Left lobe of liver (tissue), 2 donors: Measurements from ENCODE around the gene SLC6A19. TPM values are rescaled to one million over a fixed set of nuclear protein-coding genes. Genes with fewer than 3 reads are reported as not detected.

Experiments used
- ATAC-seq: fragments of 200-7000 bp; cut with Tn5 transposase; one replicate; pipeline ENCODE4 v1.9.1; 2020; ENCODE audit warnings: mild to moderate bottlenecking, moderate library complexity
- DNase-seq: peaks from one replicate; pipeline ENCODE4 v3.0.0-alpha.2; 2020; ENCODE audit warnings: low spot score
- total RNA-seq: library from RNA; stranded (reverse); gene quantifications from one replicate; pipeline ENCODE4 v1.2.1, GENCODE V29; 2021
- donor health status: DM: no; HTN: no; CAD: no; lungs with moderate emphysema.
- donor health status: DM: no; HTN: yes; CAD: no.

The SLC6A19 gene
- total RNA-seq, 1 donor from 2014 or later = 0.73 TPM

- DNase-seq (no peak), ATAC-seq (no peak)
These were observed 22.0 kb upstream of the SLC6A19 start for GRCh38 chr5:1179383-1179715.

- ATAC-seq (no peak), DNase-seq (no peak)
These were observed 21.3 kb upstream of the SLC6A19 start for GRCh38 chr5:1180096-1180495.

- no peak for DNase-seq
- no peak for ATAC-seq
These were observed 20.5 kb upstream of the SLC6A19 start for GRCh38 chr5:1180841-1181271.

GRCh38 chr5:1181451-1182359, 19.7 kb upstream of the SLC6A19 start:
- peak; percentile 91 for DNase-seq
- ATAC-seq = peak; percentile 58

GRCh38 chr5:1182360-1182632, 19.1 kb upstream of the SLC6A19 start:
- DNase-seq (no peak), ATAC-seq (no peak)

- ATAC-seq (peak; percentile 65), DNase-seq (peak; percentile 90)
These were observed 18.6 kb upstream of the SLC6A19 start for GRCh38 chr5:1182633-1183423.

GRCh38 chr5:1183424-1184162, 17.8 kb upstream of the SLC6A19 start:
- DNase-seq (no peak), ATAC-seq (no peak)

GRCh38 chr5:1184163-1184470, 17.3 kb upstream of the SLC6A19 start:
- DNase-seq = no peak
- ATAC-seq = no peak

- ATAC-seq (no peak), DNase-seq (no peak)
These were observed 16.9 kb upstream of the SLC6A19 start for GRCh38 chr5:1184481-1184880.

- DNase-seq = no peak
- ATAC-seq = no peak
These were observed 16.3 kb upstream of the SLC6A19 start for GRCh38 chr5:1185038-1185627.

- DNase-seq (peak; percentile 95), ATAC-seq (peak; percentile 71)
These were observed 15.6 kb upstream of the SLC6A19 start for GRCh38 chr5:1185629-1186350.

GRCh38 chr5:1186351-1187233, 14.8 kb upstream of the SLC6A19 start:
- DNase-seq (no peak), ATAC-seq (no peak)

GRCh38 chr5:1187234-1187949, 14.0 kb upstream of the SLC6A19 start:
- ATAC-seq (no peak), DNase-seq (no peak)

GRCh38 chr5:1187950-1188334, 13.5 kb upstream of the SLC6A19 start:
- ATAC-seq (no peak), DNase-seq (no peak)

- ATAC-seq (no peak), DNase-seq (no peak)
These were observed 12.9 kb upstream of the SLC6A19 start for GRCh38 chr5:1188464-1188863.

- ATAC-seq (no peak), DNase-seq (no peak)
These were observed 12.1 kb upstream of the SLC6A19 start for GRCh38 chr5:1189269-1189668.

- ATAC-seq (no peak), DNase-seq (no peak)
These were observed 11.1 kb upstream of the SLC6A19 start for GRCh38 chr5:1190278-1190677.

GRCh38 chr5:1190837-1191239, 10.6 kb upstream of the SLC6A19 start:
- DNase-seq = no peak
- ATAC-seq = no peak

- no peak for ATAC-seq
- DNase-seq = no peak
These were observed 8.3 kb upstream of the SLC6A19 start for GRCh38 chr5:1192971-1193590.
